H9 (cell line): ENCODE data around the gene SHMT1. TPM values are rescaled to one million over a fixed set of nuclear protein-coding genes. Genes with fewer than 3 reads are reported as not detected.

ENCODE experiments used
- DNase-seq: peaks from one replicate; pipeline ENCODE4 v3.0.0-alpha.2; 2017
- H2AFZ ChIP-seq: one replicate; pipeline ENCODE4 v1.6.1; 2013; ENCODE audit warnings: mild to moderate bottlenecking, low read length, control low read depth, moderate library complexity
- H2AK5ac ChIP-seq: 2 replicates; pipeline ENCODE4 v1.6.1; 2013; ENCODE audit warnings: low read length, control low read depth, mixed read lengths; ENCODE audit not compliant: insufficient read length
- H2BK120ac ChIP-seq: one replicate; pipeline ENCODE4 v1.6.1; 2013; ENCODE audit warnings: low read depth, mild to moderate bottlenecking, low read length, control low read depth, inconsistent platforms; ENCODE audit not compliant: poor library complexity, severe bottlenecking
- H2BK12ac ChIP-seq: 2 replicates; pipeline ENCODE4 v1.6.1; 2013; ENCODE audit warnings: low read length, control low read depth, mixed read lengths, low read depth; ENCODE audit not compliant: insufficient read length
- H2BK15ac ChIP-seq: 2 replicates; pipeline ENCODE4 v1.6.1; 2013; ENCODE audit warnings: low read depth, low read length, control low read depth
- H2BK20ac ChIP-seq: one replicate; pipeline ENCODE4 v1.6.1; 2013; ENCODE audit warnings: low read depth, mild to moderate bottlenecking, low read length, control low read depth, inconsistent platforms; ENCODE audit not compliant: poor library complexity, severe bottlenecking
- H2BK5ac ChIP-seq: 2 replicates; pipeline ENCODE4 v1.6.1; 2013; ENCODE audit warnings: low read length, control low read depth, mixed read lengths; ENCODE audit not compliant: insufficient read length
- H3K14ac ChIP-seq: 2 replicates; pipeline ENCODE4 v1.6.1; 2013; ENCODE audit warnings: low read length, control low read depth; ENCODE audit not compliant: insufficient read depth
- H3K18ac ChIP-seq: 2 replicates; pipeline ENCODE4 v1.6.1; 2013; ENCODE audit warnings: low read depth, mild to moderate bottlenecking, mixed read lengths, low read length, control low read depth; ENCODE audit not compliant: insufficient read length
- H3K23ac ChIP-seq: 2 replicates; pipeline ENCODE4 v1.6.1; 2013; ENCODE audit warnings: low read length, control low read depth, mixed read lengths, low read depth; ENCODE audit not compliant: insufficient read length
- H3K23me2 ChIP-seq: 2 replicates; pipeline ENCODE4 v1.6.1; 2013; ENCODE audit warnings: low read depth, mild to moderate bottlenecking, mixed read lengths, low read length, control low read depth; ENCODE audit not compliant: insufficient read length, poor library complexity, severe bottlenecking
- H3K27ac ChIP-seq: 2 replicates; pipeline ENCODE4 v1.5.1; 2013; ENCODE audit warnings: low read length, control low read depth, mixed read lengths, low read depth; ENCODE audit not compliant: insufficient read length
- H3K27me3 ChIP-seq: 2 replicates; pipeline ENCODE4 v1.6.1; 2013; ENCODE audit warnings: low read length, control low read depth, inconsistent platforms; ENCODE audit not compliant: insufficient read depth
- H3K4ac ChIP-seq: 2 replicates; pipeline ENCODE4 v1.6.1; 2013; ENCODE audit warnings: low read depth, mild to moderate bottlenecking, control low read depth, inconsistent platforms, low read length, moderate library complexity
- H3K4me1 ChIP-seq: 2 replicates; pipeline ENCODE4 v1.6.1; 2013; ENCODE audit warnings: low read length, control low read depth, inconsistent platforms; ENCODE audit not compliant: insufficient read depth
- H3K4me2 ChIP-seq: 2 replicates; pipeline ENCODE4 v1.6.1; 2013; ENCODE audit warnings: low read length, control low read depth, mixed read lengths; ENCODE audit not compliant: insufficient read length, insufficient read depth
- H3K56ac ChIP-seq: 2 replicates; pipeline ENCODE4 v1.6.1; 2013; ENCODE audit warnings: low read depth, mild to moderate bottlenecking, mixed read lengths, low read length, control low read depth; ENCODE audit not compliant: insufficient read length
- H3K79me1 ChIP-seq: 2 replicates; pipeline ENCODE4 v1.6.1; 2013; ENCODE audit warnings: low read depth, mild to moderate bottlenecking, moderate library complexity, low read length, control low read depth, inconsistent platforms; ENCODE audit not compliant: insufficient read depth, poor library complexity, severe bottlenecking
- H3K79me2 ChIP-seq: 2 replicates; pipeline ENCODE4 v1.6.1; 2013; ENCODE audit warnings: low read length, control low read depth, inconsistent platforms; ENCODE audit not compliant: insufficient read depth
- H3K9ac ChIP-seq: 2 replicates; pipeline ENCODE4 v1.6.1; 2013; ENCODE audit warnings: low read length, control low read depth, mixed read lengths; ENCODE audit not compliant: insufficient read length; ENCODE audit errors: extremely low read depth
- H3K9me3 ChIP-seq: one replicate; pipeline ENCODE4 v1.6.1; 2013; ENCODE audit warnings: low read depth, low read length, inconsistent platforms; ENCODE audit not compliant: control insufficient read depth
- H3T11ph ChIP-seq: one replicate; pipeline ENCODE4 v1.6.1; 2013; ENCODE audit warnings: mild to moderate bottlenecking, low read length, control low read depth, inconsistent platforms
- H4K20me1 ChIP-seq: one replicate; pipeline ENCODE4 v1.6.1; 2013; ENCODE audit not compliant: control insufficient read depth, insufficient read length, insufficient read depth
- H4K5ac ChIP-seq: 2 replicates; pipeline ENCODE4 v1.6.1; 2013; ENCODE audit warnings: low read depth, mild to moderate bottlenecking, mixed read lengths, low read length, control low read depth; ENCODE audit not compliant: insufficient read length
- H4K8ac ChIP-seq: replicated peaks from 2 replicates; pipeline ENCODE4 v1.6.1; 2013; ENCODE audit warnings: low read length, control low read depth, mixed read lengths, low read depth; ENCODE audit not compliant: insufficient read length
- H4K91ac ChIP-seq: 2 replicates; pipeline ENCODE4 v1.6.1; 2013; ENCODE audit warnings: low read depth, mild to moderate bottlenecking, moderate library complexity, mixed read lengths, low read length, control low read depth; ENCODE audit not compliant: insufficient read length
- H3K27ac Mint-ChIP-seq, 3 experiments: 2 replicates in 2 of 3; 3 replicates in 1 of 3; pipeline ENCODE4 v1.8.0; 2020 to 2021; ENCODE audit warnings: mixed read lengths in 3 of 3, mild to moderate bottlenecking in 1 of 3, moderate library complexity in 1 of 3
- H3K27me3 Mint-ChIP-seq: 2 replicates; pipeline ENCODE4 v1.8.0; 2021; ENCODE audit warnings: low read depth, mild to moderate bottlenecking, moderate library complexity, mixed read lengths
- H3K36me3 Mint-ChIP-seq, 3 experiments: 2 replicates in 2 of 3; 3 replicates in 1 of 3; pipeline ENCODE4 v1.8.0; 2020 to 2021; ENCODE audit warnings: low read depth in 3 of 3, mixed read lengths in 3 of 3; ENCODE audit not compliant: insufficient read depth in 1 of 3
- H3K4me1 Mint-ChIP-seq, 2 experiments: 2 replicates each; pipeline ENCODE4 v1.8.0; 2020; ENCODE audit warnings: mixed read lengths in 2 of 2
- H3K4me3 Mint-ChIP-seq, 2 experiments: 2 replicates in 1 of 2; 3 replicates in 1 of 2; pipeline ENCODE4 v1.8.0; 2020 to 2021; ENCODE audit warnings: mild to moderate bottlenecking in 2 of 2, mixed read lengths in 2 of 2, moderate library complexity in 1 of 2
- H3K9me3 Mint-ChIP-seq, 2 experiments: 2 replicates in 1 of 2; 3 replicates in 1 of 2; pipeline ENCODE4 v1.8.0; 2020; ENCODE audit warnings: mild to moderate bottlenecking in 2 of 2, mixed read lengths in 2 of 2, moderate library complexity in 1 of 2
- CTCF ChIP-seq: fragments of 200-600 bp; sonication (generic); conservative IDR thresholded peaks from 3 replicates; pipeline ENCODE4 v1.8.0; 2021; ENCODE audit warnings: antibody characterized with exemption, mild to moderate bottlenecking
- WGBS: extraction: QIAGEN DNeasy Blood & Tissue Kit; methylation state at CpG from one replicate; pipeline ENCODE4 v1.1.7; 2013; ENCODE audit warnings: missing lambda C conversion rate, low lambda C conversion rate, mixed read lengths; ENCODE audit not compliant: insufficient read length; ENCODE audit errors: extremely low coverage; 5-methylcytosine and 5-hydroxymethylcytosine counted together
- total RNA-seq: library from RNA; stranded (reverse); gene quantifications from 2 replicates; pipeline ENCODE4 v1.2.1, GENCODE V29; 2021

SHMT1 gene
- total RNA-seq, 1 experiment from 2014 or later: 42.8 TPM

GRCh38 chr17:18291718-18292540, 71.4 kb downstream of the SHMT1 start:
- no peaks in the 10 kb centered on the region for H3K9me3 Mint-ChIP-seq
- Histone ChIP-seq H3K14ac (no peak overlapping the region), H3K4me2 (no peak overlapping the region), H2BK15ac (no peak overlapping the region), H4K8ac (no peak overlapping the region), H3K23me2 (no peaks in the 10 kb centered on the region), H3K56ac (no peak overlapping the region), H2AFZ (no peak overlapping the region), H4K20me1 (no peaks in the 10 kb centered on the region), H4K91ac (no peak overlapping the region), H3K23ac (no peak overlapping the region), H3K79me2 (no peaks in the 10 kb centered on the region), H3K9ac (no peak overlapping the region), H3K27me3 (no peaks in the 10 kb centered on the region), H3K4me1 (no peaks in the 10 kb centered on the region), H3T11ph (no peak overlapping the region), H3K18ac (no peak overlapping the region), H3K9me3 (no peaks in the 10 kb centered on the region), H2BK12ac (no peak overlapping the region), H3K27ac (no peak overlapping the region), H4K5ac (no peak overlapping the region), H2BK5ac (no peak overlapping the region), H2BK120ac (no peak overlapping the region), H3K79me1 (no peaks in the 10 kb centered on the region), H3K4ac (no peak overlapping the region), H2AK5ac (no peak overlapping the region), H2BK20ac (no peak overlapping the region)
- WGBS: no CpG with 5 or more reads among the region's 15 CpGs
- H3K4me3 Mint-ChIP-seq: no peak overlapping the region
- no peaks in the 10 kb centered on the region for H3K4me1 Mint-ChIP-seq
- peaks cover 56 to 97% (median 80%) of the 10 kb centered on the region in 3 experiments; a peak in 6 of 7 replicates for H3K36me3 Mint-ChIP-seq
- H3K27ac Mint-ChIP-seq: 0 out of 7 replicates have a peak overlapping the region, but pooled peaks of 1 of the 3 experiments have one; percentile 32
- no peak for TF ChIP-seq CTCF
- DNase-seq: no peak
- H3K27me3 Mint-ChIP-seq: no peaks in the 10 kb centered on the region
